K562 (cell line): ENCODE measurements around the gene JPH2. TPM values are rescaled to one million over a fixed set of nuclear protein-coding genes. Genes with fewer than 3 reads are reported as not detected.

Source experiments
- ATAC-seq: fragments of 200-7000 bp; cut with Tn5 transposase; 3 replicates; pipeline ENCODE4 v1.9.1; 2020; ENCODE audit warnings: moderate library complexity
- BruUV-seq: library from RNA; stranded (reverse); fragments of 400-500 nt; replicated peaks from 2 replicates; lab custom pipeline; 2021; lab: Mats Ljungman, UMichigan
- CTCF ChIA-PET: fragments of 300-600 bp; formaldehyde crosslinking; extraction: SDS; loops from one replicate; lab custom pipeline; 2021; ENCODE audit warnings: low intra/inter-chr PET ratio; lab: Yijun Ruan, JAX
- POLR2A ChIA-PET: fragments of 300-600, 350-650 bp; sonication (Branson Sonifier 250); formaldehyde crosslinking; extraction: SDS; loops from one replicate; lab custom pipeline; 2021; ENCODE audit warnings: antibody characterized with exemption, inconsistent platforms; lab: Yijun Ruan, JAX
- DNase-seq, 4 experiments: peaks; one replicate each; pipeline versions ENCODE4 v3.0.0 to v3.0.0-alpha.2; 2011 to 2018; ENCODE audit warnings: low spot score in 3 of 4, mixed read lengths in 3 of 4; ENCODE audit errors: extremely low read depth in 1 of 4
- FAIRE-seq: peaks from 2 replicates; lab custom pipeline; 2011; peaks lifted over from hg19 to GRCh38; lab: Jason Lieb, UNC
- H2AFZ ChIP-seq: 2 replicates; pipeline ENCODE4 v1.6.0; 2011; ENCODE audit warnings: low read depth, low read length, control low read depth, inconsistent platforms
- H3K27ac ChIP-seq: fragments of 200-600 bp; 3 replicates; pipeline ENCODE4 v1.8.0; 2011; ENCODE audit warnings: low read depth, mild to moderate bottlenecking, control low read depth, inconsistent platforms, low read length, moderate library complexity, mixed read lengths; ENCODE audit errors: extremely low read depth
- H3K27me3 ChIP-seq, 2 experiments: fragments of 300-600 bp in 1 of 2; 2 replicates in 1 of 2; 3 replicates in 1 of 2; pipeline versions ENCODE4 v1.6.0 to v1.8.0; 2011; ENCODE audit warnings: inconsistent platforms in 2 of 2, low read length in 2 of 2, mild to moderate bottlenecking in 1 of 2, mixed read lengths in 1 of 2, moderate library complexity in 1 of 2; ENCODE audit not compliant: control insufficient read depth in 2 of 2, insufficient read depth in 2 of 2
- H3K36me3 ChIP-seq: fragments of 300-600 bp; 3 replicates; pipeline ENCODE4 v1.8.0; 2011; ENCODE audit warnings: mild to moderate bottlenecking, low read length, inconsistent platforms; ENCODE audit not compliant: control insufficient read depth, insufficient read depth
- H3K4me1 ChIP-seq, 2 experiments: fragments of 200-600 bp in 1 of 2; replicated peaks in 1 of 2; 2 replicates in 1 of 2; 3 replicates in 1 of 2; pipeline versions ENCODE4 v1.5.1 to v1.8.0; 2011; ENCODE audit warnings: inconsistent platforms in 2 of 2, low read length in 2 of 2, mild to moderate bottlenecking in 1 of 2, mixed read lengths in 1 of 2, moderate library complexity in 1 of 2; ENCODE audit not compliant: control insufficient read depth in 2 of 2, insufficient read depth in 2 of 2
- H3K4me2 ChIP-seq: 2 replicates; pipeline ENCODE4 v1.6.1; 2011; ENCODE audit warnings: low read length, control low read depth, inconsistent platforms, mixed read lengths; ENCODE audit not compliant: insufficient read depth
- H3K4me3 ChIP-seq: fragments of 200-600 bp; sonication (generic), shearing (Covaris generic); 2 replicates; pipeline ENCODE4 v1.5.1; 2016; ENCODE audit warnings: control low read depth, inconsistent platforms
- H3K79me2 ChIP-seq: fragments of 200-600 bp; 3 replicates; pipeline ENCODE4 v1.8.0; 2011; ENCODE audit warnings: low read length, inconsistent platforms; ENCODE audit not compliant: control insufficient read depth, insufficient read depth
- H3K9ac ChIP-seq, 2 experiments: 2 replicates each; pipeline versions ENCODE4 v1.6.0 to v1.6.1; 2011; ENCODE audit warnings: low read depth in 2 of 2, low read length in 2 of 2, control low read depth in 1 of 2, inconsistent platforms in 1 of 2, mild to moderate bottlenecking in 1 of 2, mixed read lengths in 1 of 2; ENCODE audit not compliant: insufficient read depth in 1 of 2
- H3K9me1 ChIP-seq: one replicate; pipeline ENCODE4 v1.6.0; 2011; ENCODE audit warnings: inconsistent platforms, mild to moderate bottlenecking, low read length, moderate library complexity; ENCODE audit not compliant: control insufficient read depth, insufficient read depth
- H3K9me3 ChIP-seq: replicated peaks from 2 replicates; pipeline ENCODE4 v1.5.1; 2011; ENCODE audit warnings: low read depth, low read length, inconsistent platforms; ENCODE audit not compliant: control insufficient read depth, insufficient read depth
- H4K20me1 ChIP-seq: replicated peaks from 2 replicates; pipeline ENCODE4 v1.6.1; 2011; ENCODE audit warnings: low read length, inconsistent platforms, mixed read lengths; ENCODE audit not compliant: control insufficient read depth, insufficient read depth
- AFF1 ChIP-seq, 2 experiments: fragments of 450-650 bp; IDR thresholded peaks; 2 replicates each; pipeline ENCODE4 v1.6.1; 2018; ENCODE audit warnings: mild to moderate bottlenecking in 2 of 2, low read depth in 1 of 2; ENCODE audit not compliant: partially characterized antibody in 2 of 2
- CBFA2T3 ChIP-seq: fragments of 450-650 bp; IDR thresholded peaks from 2 replicates; pipeline ENCODE4 v1.6.1; 2017
- E2F6 ChIP-seq, 2 experiments: IDR thresholded peaks; 2 replicates each; pipeline ENCODE4 v1.6.1; 2011; ENCODE audit warnings: borderline replicate concordance in 1 of 2, control low read depth in 1 of 2, low read depth in 1 of 2, low read length in 1 of 2, mild to moderate bottlenecking in 1 of 2, mixed read lengths in 1 of 2, moderate library complexity in 1 of 2; ENCODE audit not compliant: insufficient read depth in 1 of 2, insufficient read length in 1 of 2, poor library complexity in 1 of 2, severe bottlenecking in 1 of 2; ENCODE audit errors: extremely low read depth in 1 of 2
- MAFK ChIP-seq: IDR thresholded peaks from 2 replicates; pipeline ENCODE4 v1.6.1; 2011; ENCODE audit warnings: low read length, improper control_type of control experiment
- MTA3 ChIP-seq: fragments of 450-650 bp; formaldehyde crosslinking; IDR thresholded peaks from 2 replicates; pipeline ENCODE4 v1.6.1; 2017; ENCODE audit warnings: mild to moderate bottlenecking, borderline replicate concordance
- NFRKB ChIP-seq: fragments of 450-650 bp; IDR thresholded peaks from 2 replicates; pipeline ENCODE4 v1.6.1; 2016; ENCODE audit warnings: low read depth
- NFXL1 ChIP-seq: fragments of 450-650 bp; formaldehyde crosslinking; IDR thresholded peaks from 2 replicates; pipeline ENCODE4 v1.4.0; 2021; ENCODE audit warnings: mild to moderate bottlenecking
- POLR2A ChIP-seq: fragments of 450-650 bp; conservative IDR thresholded peaks from 2 replicates; pipeline ENCODE4 v1.6.1; 2016
- SMAD2 ChIP-seq: fragments of 150-350 bp; IDR thresholded peaks from 2 replicates; pipeline ENCODE4 v1.6.1; 2014; ENCODE audit warnings: low read depth, mild to moderate bottlenecking, low read length
- STAT6 ChIP-seq: sonication (generic); formaldehyde crosslinking; IDR thresholded peaks from 2 replicates; pipeline ENCODE4 v1.8.1; 2023; ENCODE audit warnings: mild to moderate bottlenecking, missing genetic modification reagents
- TGIF2 ChIP-seq: sonication (generic); formaldehyde crosslinking; IDR thresholded peaks from 2 replicates; pipeline ENCODE4 v1.8.1; 2022; ENCODE audit warnings: mild to moderate bottlenecking, missing genetic modification reagents, moderate library complexity
- USF2 ChIP-seq: sonication (generic); formaldehyde crosslinking; IDR thresholded peaks from 2 replicates; pipeline ENCODE4 v1.5.0; 2020; ENCODE audit warnings: missing genetic modification reagents
- ZNF507 ChIP-seq: conservative IDR thresholded peaks from 2 replicates; pipeline ENCODE4 v1.6.1; 2017; ENCODE audit warnings: missing genetic modification characterization, missing compliant biosample characterization
- ZNF561 ChIP-seq: fragments of 450-650 bp; formaldehyde crosslinking; conservative IDR thresholded peaks from 2 replicates; pipeline ENCODE4 v1.4.0; 2020; ENCODE audit warnings: mild to moderate bottlenecking, moderate library complexity
- ZNF780A ChIP-seq: fragments of 250-450 bp; sonication (Bioruptor Pico); IDR thresholded peaks from 2 replicates; pipeline ENCODE4 v1.5.0; 2021; ENCODE audit warnings: mild to moderate bottlenecking
- WGBS: fragments of 100-300 bp; shearing (Covaris generic); methylation state at CpG from one replicate; pipeline ENCODE4 v1.1.6; 2016; ENCODE audit warnings: low coverage, mixed read lengths; ENCODE audit not compliant: insufficient coverage; ENCODE audit errors: missing lambda C conversion rate; 5-methylcytosine and 5-hydroxymethylcytosine counted together
- in situ Hi-C: fragments of 300-500 bp; cut with MboI; formaldehyde crosslinking; loops from 4 replicates; pipeline ENCODE4 v1.15.0; 2018; ENCODE audit warnings: inconsistent platforms, mixed read lengths
- intact Hi-C: fragments of 100-400 bp; cut with micrococcal nuclease; formaldehyde crosslinking; loops from 2 replicates; pipeline ENCODE4 v1.14.2; 2022
- polyA plus RNA-seq, 8 experiments: library from polyadenylated mRNA; depleted of rRNA in 4 of 8; stranded (reverse) in 5 of 8; unstranded in 3 of 8; fragments of >200 nt; fragmentation: Nextera tagmentation in 2 of 8; fragmentation: Illumina TruSeq in 1 of 8; extraction: Ambion mirVana in 2 of 8; extraction: Trizol in 1 of 8; gene quantifications; 2 replicates each; pipeline versions ENCODE4 v1.2.1 to v1.2.3, GENCODE V29; 2011 to 2014; ENCODE audit warnings: inconsistent platforms in 1 of 8, missing spikeins in 1 of 8
- total RNA-seq, 7 experiments: library from RNA; depleted of rRNA in 6 of 7; stranded (reverse); fragments of >200 nt in 6 of 7; fragmentation: Illumina TruSeq in 2 of 7; extraction: Trizol in 2 of 7; gene quantifications; 2 replicates each; pipeline versions ENCODE4 v1.2.1 to v1.2.3, GENCODE V29; 2011 to 2021; ENCODE audit warnings: low replicate concordance in 1 of 7

JPH2 gene
- total and polyA plus RNA-seq, 9 of the 15 experiments (the other 6 are each of a cell fraction or from before 2014, with no cell fraction given): not detected

- no peaks in the 10 kb centered on the region for H3K36me3 ChIP-seq
- BruUV-seq: no TSS peak
- H3K79me2 ChIP-seq: no peaks in the 10 kb centered on the region
- H3K4me1 ChIP-seq: peaks cover 0 to 4% of the 10 kb centered on the region in 2 experiments; a peak in 1 of 5 replicates
- DNase-seq (no peak), ATAC-seq (no peak), FAIRE-seq (no peak)
- H3K9me1 ChIP-seq: no peaks in the 10 kb centered on the region
- H4K20me1 ChIP-seq: no peaks in the 10 kb centered on the region; the same call in 1 of the 2 replicates
- peak overlapping the region in 1 of 2 experiments; percentile 53; a peak in 1 of 4 replicates for H3K9ac ChIP-seq
- H3K27ac ChIP-seq: no peak overlapping the region
- H2AFZ ChIP-seq: no peak overlapping the region
- no peaks in the 10 kb centered on the region for H3K9me3 ChIP-seq
- no peak overlapping the region for H3K4me3 ChIP-seq
- POLR2A ChIA-PET: no interaction called here
- no peak overlapping the region for H3K4me2 ChIP-seq
- in situ Hi-C loops (no loop called here), intact Hi-C loops (no loop called here)
- peaks cover 36 to 60% of the 10 kb centered on the region in 2 experiments for H3K27me3 ChIP-seq
- WGBS: 2% methylated on average over 7 of the region's 7 CpGs
- CTCF ChIA-PET: no interaction called here
- TF ChIP-seq USF2 (no peak), NFRKB (no peak), CBFA2T3 (no peak), AFF1 (IDR thresholded peaks at IDR 0.05; ENCODE audit: low read depth in 1 of 2, partially characterized antibody in 2 of 2) (no peak), SMAD2 (no peak), TGIF2 (CRISPR knock-in tag) (no peak), STAT6 (CRISPR knock-in tag) (no peak), ZNF561 (no peak), NFXL1 (CRISPR knock-in tag) (no peak), E2F6 (IDR thresholded peaks at IDR 0.05; ENCODE audit: borderline replicate concordance in 1 of 2, extremely low read depth in 1 of 2, insufficient read depth in 1 of 2, insufficient read length in 1 of 2, low read depth in 1 of 2, low read length in 1 of 2, poor library complexity in 1 of 2, severe bottlenecking in 1 of 2) (no peak), ZNF507 (tag) (no peak), POLR2A (no peak), MTA3 (no peak), MAFK (no peak), ZNF780A (CRISPR knock-in tag) (no peak)
- TF ChIP-seq, all 486 proteins: peak for 0
These were observed 3.7 kb downstream of the JPH2 start for GRCh38 chr20:44183282-44183681.
